ENCODE results near the gene GPC5. TPM values are rescaled to one million over a fixed set of nuclear protein-coding genes. Genes with fewer than 3 reads are reported as not detected.

The GPC5 gene
- total and polyA plus RNA-seq, 2 of the 8 experiments (the other 6 are each of a cell fraction or from before 2014, with no cell fraction given), result 0.20 to 0.39 TPM

GRCh38 chr13:92510416-92510815 lies 1112.0 kb downstream of the GPC5 start:
- Histone ChIP-seq H3K27me3 (replicated peaks in 1 of 4; ENCODE audit: control insufficient read depth in 3 of 4, extremely low read depth in 1 of 4, insufficient read depth in 3 of 4, low read length in 3 of 4) (no peaks in the 10 kb centered on the region), H2BK120ac (replicated peaks; ENCODE audit: low read depth, low read length) (no peak overlapping the region), H3K14ac (ENCODE audit: insufficient read length) (no peak overlapping the region), H3K79me2 (ENCODE audit: control insufficient read depth in 1 of 2, insufficient read depth in 2 of 2, low read length in 2 of 2) (no peaks in the 10 kb centered on the region), H3K36me3 (ENCODE audit: control insufficient read depth in 2 of 4, insufficient read depth in 4 of 4, low read length in 3 of 4) (no peaks in the 10 kb centered on the region), H2BK20ac (ENCODE audit: low read length) (no peak overlapping the region), H3K23ac (ENCODE audit: insufficient read length) (no peak overlapping the region), H3K27ac (ENCODE audit: low read depth, low read length) (no peak overlapping the region), H3K18ac (ENCODE audit: extremely low read depth, low read length) (no peak overlapping the region), H3K23me2 (ENCODE audit: low read depth, low read length) (no peaks in the 10 kb centered on the region), H3K4me2 (ENCODE audit: insufficient read depth in 1 of 2, low read depth in 2 of 2, low read length in 2 of 2) (no peak overlapping the region), H3K4ac (replicated peaks; ENCODE audit: insufficient read length, low read depth, low read length) (no peak overlapping the region), H3K4me3 (ENCODE audit: extremely low read depth in 1 of 4, insufficient read depth in 2 of 4, low read depth in 3 of 4, low read length in 4 of 4) (no peak overlapping the region), H3K9me3 (ENCODE audit: insufficient read depth in 2 of 2, low read depth in 1 of 2, low read length in 1 of 2) (no peaks in the 10 kb centered on the region), H3K79me1 (ENCODE audit: low read depth, low read length) (no peaks in the 10 kb centered on the region), H4K20me1 (replicated peaks in 1 of 2; ENCODE audit: control insufficient read depth in 1 of 2, insufficient read depth in 2 of 2, low read length in 2 of 2) (no peaks in the 10 kb centered on the region), H4K91ac (replicated peaks; ENCODE audit: insufficient read length, low read length) (no peak overlapping the region), H3K56ac (replicated peaks; ENCODE audit: insufficient read length, low read depth, low read length) (no peak overlapping the region), H4K5ac (ENCODE audit: insufficient read length, low read depth, low read length) (no peak overlapping the region), H2AK5ac (ENCODE audit: low read depth, low read length) (no peak overlapping the region), H2AFZ (ENCODE audit: low read length) (no peak overlapping the region), H2BK15ac (ENCODE audit: low read length) (no peak overlapping the region), H3K9ac (replicated peaks in 1 of 4; ENCODE audit: extremely low read depth in 1 of 4, low read depth in 3 of 4, low read length in 3 of 4) (no peak overlapping the region), H2BK12ac (ENCODE audit: low read depth, low read length) (no peak overlapping the region), H2BK5ac (ENCODE audit: low read depth, low read length) (no peak overlapping the region), H4K8ac (ENCODE audit: extremely low read depth, insufficient read depth, low read length) (no peak overlapping the region), H3K4me1 (replicated peaks in 1 of 4; ENCODE audit: control insufficient read depth in 3 of 4, insufficient read depth in 4 of 4, low read length in 3 of 4) (no peaks in the 10 kb centered on the region)
- ChIA-PET POLR2A (ENCODE audit: partially characterized antibody) (no interaction called here), CTCF (ENCODE audit: partially characterized antibody) (interaction anchor here (1.8 kb wide), 1 partner anchor 10 kb away, joined by 5 read pairs; no protein-coding TSS in a partner anchor)
- DNase-seq (ENCODE audit: low read depth in 1 of 2, low spot score in 2 of 2) (no peak), FAIRE-seq (no peak)
- WGBS, 2 experiments (ENCODE audit: extremely low coverage in 1 of 2, insufficient coverage in 1 of 2, insufficient read length in 1 of 2, insufficient replicate concordance in 2 of 2, low coverage in 1 of 2, low lambda C conversion rate in 2 of 2, missing lambda C conversion rate in 1 of 2), result 74% methylated on average over 2 of the region's 2 CpGs; no CpG with 5 or more reads in 1 of the 2 experiments
- TF ChIP-seq JUND (IDR thresholded peaks at IDR 0.05; ENCODE audit: low read length), result no peak
- TF ChIP-seq ASH2L (IDR thresholded peaks at IDR 0.05; ENCODE audit: low read length), result no peak
- no peak for TF ChIP-seq HDAC6 (IDR thresholded peaks at IDR 0.05; ENCODE audit: low read depth, low read length)
- no peak for TF ChIP-seq RNF2 (IDR thresholded peaks at IDR 0.05; ENCODE audit: borderline replicate concordance, low read depth, low read length, missing control alignments, poor library complexity, severe bottlenecking)
- TF ChIP-seq TBP (IDR thresholded peaks at IDR 0.05; ENCODE audit: low read depth, low read length), result no peak
- TF ChIP-seq TEAD4 (IDR thresholded peaks at IDR 0.05; ENCODE audit: low read depth, low read length), result no peak
- TF ChIP-seq YY1 (IDR thresholded peaks at IDR 0.05; ENCODE audit: low read depth, low read length), result no peak
- TF ChIP-seq POU5F1 (IDR thresholded peaks at IDR 0.05; ENCODE audit: low read depth, low read length), result no peak
- no peak for TF ChIP-seq RXRA (IDR thresholded peaks at IDR 0.05; ENCODE audit: insufficient read depth, low read depth, low read length)
- no peak for TF ChIP-seq ATF2 (IDR thresholded peaks at IDR 0.05; ENCODE audit: low read length)
- TF ChIP-seq CHD1 (IDR thresholded peaks at IDR 0.05; ENCODE audit: low read depth, low read length), result no peak
- no peak for TF ChIP-seq JUN (IDR thresholded peaks at IDR 0.05; ENCODE audit: low read depth, low read length)
- no peak for TF ChIP-seq EP300 (IDR thresholded peaks at IDR 0.05; ENCODE audit: borderline replicate concordance in 1 of 2, low read depth in 2 of 2, low read length in 2 of 2)
- TF ChIP-seq CHD2 (IDR thresholded peaks at IDR 0.05; ENCODE audit: low read length), result no peak

All from H1 (cell line).